C4-2B (cell line): Measurements from ENCODE around the gene DHRS7B.

Experiments used
- H3K27ac ChIP-seq: fragments of 450-650 bp; 2 replicates; pipeline ENCODE4 v1.5.1; 2017
- CTCF ChIP-seq: fragments of 450-650 bp; conservative IDR thresholded peaks from 2 replicates; pipeline ENCODE4 v1.5.1; 2017; ENCODE audit warnings: mild to moderate bottlenecking
- ZFX ChIP-seq: fragments of 450-650 bp; IDR thresholded peaks from 2 replicates; pipeline ENCODE4 v1.6.1; 2017

Gene DHRS7B

GRCh38 chr17:21160401-21160800 is 33.6 kb downstream of the DHRS7B start:
- H3K27ac ChIP-seq: no peak overlapping the region

GRCh38 chr17:21161498-21162393 is 35.0 kb downstream of the DHRS7B start:
- TF ChIP-seq CTCF: no peak
- TF ChIP-seq ZFX: no peak
- no peak overlapping the region for H3K27ac ChIP-seq

More at GRCh38 chr17:21160401-21160800, 33.6 kb downstream of the DHRS7B start:
- no peak for TF ChIP-seq ZFX
- TF ChIP-seq CTCF: no peak

- TF ChIP-seq CTCF (no peak), ZFX (no peak)
- H3K27ac ChIP-seq: no peak overlapping the region
Measured at GRCh38 chr17:21162394-21162775, 35.6 kb downstream of the DHRS7B start.

- TF ChIP-seq CTCF: no peak
- H3K27ac ChIP-seq: no peak overlapping the region
Measured at GRCh38 chr17:21163101-21163500, 36.3 kb downstream of the DHRS7B start.

GRCh38 chr17:21164216-21164615 is 37.5 kb downstream of the DHRS7B start:
- no peak overlapping the region for H3K27ac ChIP-seq
- TF ChIP-seq CTCF: no peak
- no peak for TF ChIP-seq ZFX

GRCh38 chr17:21164620-21165019 is 37.9 kb downstream of the DHRS7B start:
- H3K27ac ChIP-seq: no peak overlapping the region
- no peak for TF ChIP-seq ZFX

- TF ChIP-seq ZFX (no peak), CTCF (no peak)
- H3K27ac ChIP-seq: no peak overlapping the region
Measured at GRCh38 chr17:21165922-21166594, 39.3 kb downstream of the DHRS7B start.
